Stimulated activated CD8-positive, alpha-beta memory T cell treated with anti-CD3 and anti-CD28 coated beads, Interleukin-7, amount 100 ng/mL, for 48 hours (primary cell): Measurements from ENCODE around the gene PEX14.
A peak's percentile ranks its signal among the peaks of the same experiment; 100 is the strongest.

Experiments
- DNase-seq, 2 donors: peaks; one replicate each; pipeline ENCODE4 v3.0.0-alpha.2; 2020; ENCODE audit warnings: low read depth in 1 of 2; ENCODE audit errors: extremely low read depth in 1 of 2

Gene PEX14

GRCh38 chr1:10644307-10645128 is 169.8 kb downstream of the PEX14 start:
- DNase-seq: peak in 1 of 2 donors; percentile 13

- no peak for DNase-seq
These were observed 171.7 kb downstream of the PEX14 start for GRCh38 chr1:10646347-10646861.

GRCh38 chr1:10647414-10648170 is 172.8 kb downstream of the PEX14 start:
- DNase-seq: no peak

- DNase-seq: no peak
These were observed 174.2 kb downstream of the PEX14 start for GRCh38 chr1:10648689-10649516.

- no peak for DNase-seq
These were observed 174.9 kb downstream of the PEX14 start for GRCh38 chr1:10649517-10650201.

- DNase-seq: no peak
These were observed 176.0 kb downstream of the PEX14 start for GRCh38 chr1:10650556-10651388.

- DNase-seq: no peak
These were observed 176.6 kb downstream of the PEX14 start for GRCh38 chr1:10651389-10651766.

GRCh38 chr1:10651793-10652192 is 177.0 kb downstream of the PEX14 start:
- DNase-seq: no peak

- DNase-seq: no peak
These were observed 177.9 kb downstream of the PEX14 start for GRCh38 chr1:10652626-10653025.

GRCh38 chr1:10653370-10654125 is 178.8 kb downstream of the PEX14 start:
- no peak for DNase-seq

- DNase-seq: no peak
These were observed 180.3 kb downstream of the PEX14 start for GRCh38 chr1:10655002-10655401.

- no peak for DNase-seq
These were observed 181.7 kb downstream of the PEX14 start for GRCh38 chr1:10656431-10656830.

- DNase-seq: no peak
These were observed 182.5 kb downstream of the PEX14 start for GRCh38 chr1:10657088-10657847.

- no peak for DNase-seq
These were observed 183.8 kb downstream of the PEX14 start for GRCh38 chr1:10658396-10659066.

- DNase-seq: no peak
These were observed 184.5 kb downstream of the PEX14 start for GRCh38 chr1:10659218-10659617.

- DNase-seq: no peak
These were observed 185.1 kb downstream of the PEX14 start for GRCh38 chr1:10659646-10660540.

- no peak for DNase-seq
These were observed 186.7 kb downstream of the PEX14 start for GRCh38 chr1:10661453-10661852.
